OCI-LY7 (cell line): ENCODE measurements around the gene REC114.

Experiments
- CTCF ChIP-seq: fragments of 200-600 bp; sonication (generic); conservative IDR thresholded peaks from 2 replicates; pipeline ENCODE4 v1.5.1; 2014; ENCODE audit warnings: mild to moderate bottlenecking, antibody characterized with exemption, low read length, moderate library complexity, mixed read lengths
- EZH2phosphoT487 ChIP-seq: fragments of 200-600 bp; sonication (generic); IDR thresholded peaks from 2 replicates; pipeline ENCODE4 v1.6.1; 2018; ENCODE audit warnings: low read depth, borderline replicate concordance, mild to moderate bottlenecking, mixed run types, antibody characterized with exemption, low read length, moderate library complexity, mixed read lengths

GRCh38 chr15:73483053-73483452 lies 40.1 kb downstream of the REC114 start:
- TF ChIP-seq CTCF (no peak), EZH2phosphoT487 (no peak)
